ENCODE measurements around the gene CBFB. TPM values are rescaled to one million over a fixed set of nuclear protein-coding genes. Genes with fewer than 3 reads are reported as not detected.

Gene CBFB
- 100 to 1,000 TPM in 1 of 3 donors, 10 to 100 TPM in 2; 96.1 to 102 (median 97.2) TPM for total RNA-seq
- total RNA-seq (2013), result 121 TPM

- Histone ChIP-seq H3K4me1 (ENCODE audit: control insufficient read depth, insufficient read depth, low read length) (peaks cover 18% of the 10 kb centered on the region), H3K4me3 (ENCODE audit: low read length) (peak within 1 kb of the TSS; percentile 55), H3K27me3 (ENCODE audit: control insufficient read depth, insufficient read depth, low read length) (no peaks in the 10 kb centered on the region), H3K36me3 (ENCODE audit: control insufficient read depth, insufficient read depth, low read length) (peaks cover 2% of the 10 kb centered on the region), H3K9me3 (ENCODE audit: control insufficient read depth, insufficient read depth, low read length) (no peaks in the 10 kb centered on the region), H3K27ac (ENCODE audit: low read length) (peak within 1 kb of the TSS; percentile 96)
- peak; percentile 89 to 95 (median 91) for ATAC-seq
- Mint-ChIP-seq H3K36me3 (no peaks in the 10 kb centered on the region), H3K27ac (peak within 1 kb of the TSS; percentile 89), H3K4me1 (peaks cover 20 to 29% of the 10 kb centered on the region in 2 donors), H3K27me3 (ENCODE audit: low read depth in 2 of 2) (no peaks in the 10 kb centered on the region), H3K4me3 (peak within 1 kb of the TSS; percentile 87), H3K9me3 (no peaks in the 10 kb centered on the region)
- peak; percentile 90 to 98 for DNase-seq
- intact Hi-C loops (cut with micrococcal nuclease), result loop anchor here (1.0 kb wide), 1 partner anchor 81 kb away; the partner anchor contains the start of gene PHAF1
- under 1% methylated on average over 60 of the region's 69 CpGs for WGBS (ENCODE audit: insufficient coverage)
- TF ChIP-seq, protein P1, sequence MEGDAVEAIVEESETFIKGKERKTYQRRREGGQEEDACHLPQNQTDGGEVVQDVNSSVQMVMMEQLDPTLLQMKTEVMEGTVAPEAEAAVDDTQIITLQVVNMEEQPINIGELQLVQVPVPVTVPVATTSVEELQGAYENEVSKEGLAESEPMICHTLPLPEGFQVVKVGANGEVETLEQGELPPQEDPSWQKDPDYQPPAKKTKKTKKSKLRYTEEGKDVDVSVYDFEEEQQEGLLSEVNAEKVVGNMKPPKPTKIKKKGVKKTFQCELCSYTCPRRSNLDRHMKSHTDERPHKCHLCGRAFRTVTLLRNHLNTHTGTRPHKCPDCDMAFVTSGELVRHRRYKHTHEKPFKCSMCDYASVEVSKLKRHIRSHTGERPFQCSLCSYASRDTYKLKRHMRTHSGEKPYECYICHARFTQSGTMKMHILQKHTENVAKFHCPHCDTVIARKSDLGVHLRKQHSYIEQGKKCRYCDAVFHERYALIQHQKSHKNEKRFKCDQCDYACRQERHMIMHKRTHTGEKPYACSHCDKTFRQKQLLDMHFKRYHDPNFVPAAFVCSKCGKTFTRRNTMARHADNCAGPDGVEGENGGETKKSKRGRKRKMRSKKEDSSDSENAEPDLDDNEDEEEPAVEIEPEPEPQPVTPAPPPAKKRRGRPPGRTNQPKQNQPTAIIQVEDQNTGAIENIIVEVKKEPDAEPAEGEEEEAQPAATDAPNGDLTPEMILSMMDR (IDR thresholded peaks at IDR 0.05), result no peak
Observed at GRCh38 chr16:67028696-67029253, at the start of gene CBFB. Gene CBFB (plus strand): TSS chr16:67029149. CDS start chr16:67029408, 259 bp downstream.

- H3K27ac ChIP-seq (ENCODE audit: low read length), result no peak overlapping the region
- no peaks in the 10 kb centered on the region for H3K9me3 ChIP-seq (ENCODE audit: control insufficient read depth, insufficient read depth, low read length)
- Mint-ChIP-seq H3K4me1 (no peaks in the 10 kb centered on the region), H3K36me3 (no peaks in the 10 kb centered on the region), H3K9me3 (no peaks in the 10 kb centered on the region), H3K27ac (no peak overlapping the region), H3K27me3 (ENCODE audit: low read depth in 2 of 2) (peaks cover 0 to 7% of the 10 kb centered on the region in 2 donors), H3K4me3 (no peak overlapping the region)
- peaks cover 11% of the 10 kb centered on the region for H3K4me1 ChIP-seq (ENCODE audit: control insufficient read depth, insufficient read depth, low read length)
- ATAC-seq (no peak), DNase-seq (no peak)
- no peak overlapping the region for H3K4me3 ChIP-seq (ENCODE audit: low read length)
- TF ChIP-seq, protein P1 (IDR thresholded peaks at IDR 0.05), result no peak
- no peaks in the 10 kb centered on the region for H3K27me3 ChIP-seq (ENCODE audit: control insufficient read depth, insufficient read depth, low read length)
- intact Hi-C loops (cut with micrococcal nuclease), result no loop called here
- no peaks in the 10 kb centered on the region for H3K36me3 ChIP-seq (ENCODE audit: control insufficient read depth, insufficient read depth, low read length)
- 90% methylated on average over 5 of the region's 9 CpGs for WGBS (ENCODE audit: insufficient coverage)
Observed at GRCh38 chr16:66983033-66983432, 45.9 kb upstream of the CBFB start.

- Mint-ChIP-seq H3K9me3 (no peaks in the 10 kb centered on the region), H3K4me1 (no peaks in the 10 kb centered on the region), H3K4me3 (no peak overlapping the region), H3K27ac (no peak overlapping the region), H3K36me3 (no peaks in the 10 kb centered on the region), H3K27me3 (ENCODE audit: low read depth in 2 of 2) (peaks cover 0 to 7% of the 10 kb centered on the region in 2 donors)
- TF ChIP-seq, protein P1 (IDR thresholded peaks at IDR 0.05), result no peak
- intact Hi-C loops (cut with micrococcal nuclease), result no loop called here
- Histone ChIP-seq H3K27me3 (ENCODE audit: control insufficient read depth, insufficient read depth, low read length) (no peaks in the 10 kb centered on the region), H3K27ac (ENCODE audit: low read length) (peak overlapping the region; percentile 41), H3K9me3 (ENCODE audit: control insufficient read depth, insufficient read depth, low read length) (no peaks in the 10 kb centered on the region), H3K4me3 (ENCODE audit: low read length) (no peak overlapping the region), H3K36me3 (ENCODE audit: control insufficient read depth, insufficient read depth, low read length) (no peaks in the 10 kb centered on the region), H3K4me1 (ENCODE audit: control insufficient read depth, insufficient read depth, low read length) (peaks cover 11% of the 10 kb centered on the region)
- ATAC-seq, result no peak
- WGBS (ENCODE audit: insufficient coverage), result 51% methylated on average over 4 of the region's 4 CpGs
- DNase-seq, result peak in 1 of 2 donors; percentile 19
Observed at GRCh38 chr16:66984892-66985311, 44.0 kb upstream of the CBFB start.

- intact Hi-C loops (cut with micrococcal nuclease), result no loop called here
- ATAC-seq, result no peak
- Mint-ChIP-seq H3K4me3 (no peak overlapping the region), H3K36me3 (no peaks in the 10 kb centered on the region), H3K27ac (no peak overlapping the region), H3K4me1 (no peaks in the 10 kb centered on the region), H3K27me3 (ENCODE audit: low read depth in 2 of 2) (peaks cover 0 to 7% of the 10 kb centered on the region in 2 donors), H3K9me3 (no peaks in the 10 kb centered on the region)
- no peaks in the 10 kb centered on the region for H3K9me3 ChIP-seq (ENCODE audit: control insufficient read depth, insufficient read depth, low read length)
- no peak overlapping the region for H3K4me3 ChIP-seq (ENCODE audit: low read length)
- DNase-seq, result no peak
- no peak overlapping the region for H3K27ac ChIP-seq (ENCODE audit: low read length)
- WGBS (ENCODE audit: insufficient coverage), result 79% methylated on average over 4 of the region's 6 CpGs
- no peaks in the 10 kb centered on the region for H3K36me3 ChIP-seq (ENCODE audit: control insufficient read depth, insufficient read depth, low read length)
- H3K4me1 ChIP-seq (ENCODE audit: control insufficient read depth, insufficient read depth, low read length), result peaks cover 11% of the 10 kb centered on the region
- no peaks in the 10 kb centered on the region for H3K27me3 ChIP-seq (ENCODE audit: control insufficient read depth, insufficient read depth, low read length)
- TF ChIP-seq, protein P1 (IDR thresholded peaks at IDR 0.05), result no peak
Observed at GRCh38 chr16:66986559-66986958, 42.4 kb upstream of the CBFB start.
